Astrocyte of the spinal cord (primary cell): ENCODE data around the gene RFX8.

ENCODE experiments used
- DNase-seq: peaks from one replicate; pipeline ENCODE4 v3.0.0; 2011; ENCODE audit warnings: low read depth, low spot score
- H3K4me3 ChIP-seq: 2 replicates; pipeline ENCODE4 v1.5.1; 2011; ENCODE audit warnings: low read depth, mild to moderate bottlenecking, low read length, moderate library complexity
- in situ Hi-C: cut with HindIII; loops from 2 replicates; pipeline ENCODE4 v1.10.0; 2017; ENCODE audit warnings: low sequenced_read_pairs
- TF ChIP-seq, protein P1 (sequence below): IDR thresholded peaks from 2 replicates; pipeline ENCODE4 v1.5.1; 2012; ENCODE audit warnings: low read depth, mild to moderate bottlenecking, low read length, inconsistent platforms

The RFX8 gene

DNA sequence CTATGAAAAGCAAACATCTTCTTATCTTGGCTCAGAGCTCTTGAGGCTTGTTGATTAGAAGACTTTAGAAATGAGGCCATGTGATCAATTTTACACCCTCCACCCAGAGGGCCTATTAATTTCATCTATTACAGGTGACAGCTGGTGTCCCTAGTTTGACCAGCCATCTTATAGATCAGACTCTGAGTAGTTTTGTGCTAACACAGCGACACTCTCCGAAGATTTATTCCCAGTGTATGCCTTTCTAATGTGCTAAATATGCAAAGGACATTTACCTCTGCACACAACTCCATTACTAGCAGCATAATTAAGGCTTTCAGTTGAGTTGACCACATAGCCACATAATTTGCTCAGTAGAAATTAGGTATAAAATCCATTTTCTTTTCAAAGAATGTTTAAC lies 2.6 kb upstream of the RFX8 start:
- no peak for DNase-seq
- in situ Hi-C loops = no loop called here
- TF ChIP-seq, protein P1, sequence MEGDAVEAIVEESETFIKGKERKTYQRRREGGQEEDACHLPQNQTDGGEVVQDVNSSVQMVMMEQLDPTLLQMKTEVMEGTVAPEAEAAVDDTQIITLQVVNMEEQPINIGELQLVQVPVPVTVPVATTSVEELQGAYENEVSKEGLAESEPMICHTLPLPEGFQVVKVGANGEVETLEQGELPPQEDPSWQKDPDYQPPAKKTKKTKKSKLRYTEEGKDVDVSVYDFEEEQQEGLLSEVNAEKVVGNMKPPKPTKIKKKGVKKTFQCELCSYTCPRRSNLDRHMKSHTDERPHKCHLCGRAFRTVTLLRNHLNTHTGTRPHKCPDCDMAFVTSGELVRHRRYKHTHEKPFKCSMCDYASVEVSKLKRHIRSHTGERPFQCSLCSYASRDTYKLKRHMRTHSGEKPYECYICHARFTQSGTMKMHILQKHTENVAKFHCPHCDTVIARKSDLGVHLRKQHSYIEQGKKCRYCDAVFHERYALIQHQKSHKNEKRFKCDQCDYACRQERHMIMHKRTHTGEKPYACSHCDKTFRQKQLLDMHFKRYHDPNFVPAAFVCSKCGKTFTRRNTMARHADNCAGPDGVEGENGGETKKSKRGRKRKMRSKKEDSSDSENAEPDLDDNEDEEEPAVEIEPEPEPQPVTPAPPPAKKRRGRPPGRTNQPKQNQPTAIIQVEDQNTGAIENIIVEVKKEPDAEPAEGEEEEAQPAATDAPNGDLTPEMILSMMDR = no peak
- no peak overlapping the region for H3K4me3 ChIP-seq

DNA sequence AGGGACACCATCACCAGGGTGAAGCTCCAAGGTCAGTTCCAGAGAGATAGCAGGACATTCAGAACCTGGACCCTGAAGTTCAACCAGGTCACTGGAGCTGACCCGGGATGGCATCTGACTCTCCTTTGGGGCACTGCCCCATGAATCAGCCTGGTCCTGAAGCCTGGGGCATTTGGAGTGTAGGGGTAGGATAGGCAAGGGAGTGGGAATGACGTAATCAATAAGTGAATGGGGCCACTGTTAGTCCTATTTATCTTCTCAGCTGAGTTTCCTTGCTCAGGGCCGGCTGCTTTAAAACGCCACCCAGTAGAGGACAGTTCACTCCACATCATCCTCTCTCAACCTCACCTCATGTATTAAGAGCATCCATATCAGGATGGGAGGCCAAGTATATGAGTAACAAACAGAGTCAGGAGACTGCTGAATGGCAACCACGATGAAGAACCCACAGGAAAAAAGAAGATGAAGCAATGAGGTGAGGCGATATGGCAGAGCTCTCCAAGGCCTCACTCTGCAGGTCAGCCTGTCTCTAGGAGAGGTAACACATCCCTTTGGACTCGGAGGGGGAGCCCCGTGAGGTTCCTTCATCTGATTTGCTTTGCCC lies 1.8 kb upstream of the RFX8 start:
- DNase-seq = no peak
- H3K4me3 ChIP-seq = no peak overlapping the region
- in situ Hi-C loops = no loop called here
- TF ChIP-seq, protein P1 = no peak

DNA sequence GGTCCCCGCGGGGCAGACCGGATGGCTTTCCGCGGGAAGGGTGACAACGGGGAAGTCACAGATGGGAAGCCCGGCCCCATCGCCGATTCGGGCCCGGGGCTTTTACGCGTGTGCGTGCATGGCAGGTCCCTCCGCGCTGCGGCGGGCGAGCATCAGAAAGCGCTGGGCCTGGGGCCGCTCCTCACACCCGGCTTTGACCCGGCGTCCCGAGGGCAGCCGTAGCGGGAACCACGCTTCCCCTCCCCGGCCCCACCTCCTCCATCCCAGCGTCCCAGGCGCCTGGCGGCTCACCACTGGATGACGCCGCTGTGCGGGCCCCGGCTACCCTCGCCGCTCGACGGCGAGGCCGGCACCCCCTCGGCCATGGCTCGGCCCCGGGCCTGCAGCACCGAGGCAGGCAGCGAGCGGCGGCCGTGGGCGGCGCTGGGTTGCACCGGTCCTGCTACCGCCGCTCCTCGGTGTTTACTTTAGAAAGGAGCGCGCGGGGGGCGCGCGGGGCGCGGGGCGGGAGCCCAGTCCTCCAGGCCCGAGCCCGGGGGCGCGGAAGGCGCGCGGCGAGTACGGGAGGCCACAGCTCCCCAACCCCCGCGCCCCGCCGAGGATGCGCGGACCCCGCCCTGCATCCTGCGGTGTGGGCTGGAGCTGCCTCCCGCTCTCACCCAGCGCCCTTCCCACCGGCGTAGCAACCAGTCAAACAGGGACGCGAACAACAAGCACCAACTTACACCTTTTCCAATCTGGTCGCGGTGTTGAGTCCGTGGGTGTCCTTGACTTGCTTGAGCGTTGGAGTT lies 806 bp downstream of the RFX8 start:
- in situ Hi-C loops = no loop called here
- DNase-seq = peak; percentile 60

DNA sequence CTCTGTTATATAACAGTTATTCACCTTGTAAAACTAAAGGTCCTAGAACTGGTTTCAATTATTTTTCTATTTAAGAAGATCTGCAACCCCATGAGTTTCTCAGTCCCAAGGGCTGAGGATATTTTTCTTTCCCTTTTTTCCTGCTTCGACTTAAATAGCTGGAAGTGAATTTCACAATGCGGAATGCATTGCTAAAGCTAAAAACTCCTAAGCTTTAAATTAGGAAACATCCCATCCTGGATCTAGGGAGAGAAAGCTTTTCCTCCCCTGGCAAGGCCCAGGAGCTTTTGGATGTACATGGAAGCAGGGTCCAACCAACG lies 1.4 kb downstream of the RFX8 start:
- DNase-seq = peak; percentile 46
- TF ChIP-seq, protein P1 = no peak
- peak overlapping the region; percentile 47 for H3K4me3 ChIP-seq
- in situ Hi-C loops = no loop called here

More for the DNA sequence above, 806 bp downstream of the RFX8 start:
- TF ChIP-seq, protein P1 = no peak
- peak overlapping the region; percentile 47 for H3K4me3 ChIP-seq

DNA sequence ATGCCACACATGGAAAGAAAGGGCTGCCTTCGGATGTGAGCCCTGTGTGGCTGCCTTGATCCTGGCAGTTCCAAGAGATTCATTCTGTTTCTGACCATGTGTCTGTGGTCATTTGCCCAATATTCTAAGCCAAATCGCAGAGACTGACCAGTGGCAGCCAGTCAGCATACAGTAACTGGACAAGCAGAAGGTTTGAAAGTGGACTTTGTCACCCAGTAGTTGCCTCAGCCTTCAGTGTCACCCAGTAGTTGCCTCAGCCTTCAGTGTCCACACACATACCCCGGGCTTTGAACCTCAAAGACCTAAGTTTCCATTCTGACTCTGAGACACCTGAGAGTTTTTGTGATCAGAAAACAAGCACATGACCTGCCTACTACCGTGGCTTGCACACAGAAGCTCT lies 5.0 kb downstream of the RFX8 start:
- no peak for DNase-seq
- in situ Hi-C loops = no loop called here
- H3K4me3 ChIP-seq = no peak overlapping the region

DNA sequence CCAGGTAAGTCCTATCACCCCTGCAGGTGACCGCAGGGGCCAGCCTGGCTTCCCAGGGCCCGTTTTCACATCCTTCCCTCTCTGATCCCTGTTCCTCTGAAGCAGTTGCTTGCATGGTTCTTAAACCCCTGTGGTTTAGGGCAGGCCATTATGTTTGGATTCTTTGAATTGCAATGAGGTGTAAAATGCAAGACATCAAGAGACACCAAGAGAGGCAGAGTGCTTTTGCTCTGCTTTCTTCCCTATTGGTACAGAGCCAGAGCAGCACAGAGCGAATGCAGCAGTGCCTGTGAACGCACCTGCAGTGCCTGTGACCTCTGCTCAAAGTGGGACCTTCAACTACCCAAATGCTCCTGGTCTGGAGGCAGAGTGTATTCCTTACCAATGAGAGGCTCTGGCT lies 7.6 kb downstream of the RFX8 start:
- in situ Hi-C loops = no loop called here
- no peak overlapping the region for H3K4me3 ChIP-seq

More for the DNA sequence above, 5.0 kb downstream of the RFX8 start:
- TF ChIP-seq, protein P1 = no peak

More for the DNA sequence above, 7.6 kb downstream of the RFX8 start:
- TF ChIP-seq, protein P1 = no peak
- DNase-seq = peak; percentile 38
